Measurements from ENCODE around the gene CREBBP.

CREBBP gene

DNA sequence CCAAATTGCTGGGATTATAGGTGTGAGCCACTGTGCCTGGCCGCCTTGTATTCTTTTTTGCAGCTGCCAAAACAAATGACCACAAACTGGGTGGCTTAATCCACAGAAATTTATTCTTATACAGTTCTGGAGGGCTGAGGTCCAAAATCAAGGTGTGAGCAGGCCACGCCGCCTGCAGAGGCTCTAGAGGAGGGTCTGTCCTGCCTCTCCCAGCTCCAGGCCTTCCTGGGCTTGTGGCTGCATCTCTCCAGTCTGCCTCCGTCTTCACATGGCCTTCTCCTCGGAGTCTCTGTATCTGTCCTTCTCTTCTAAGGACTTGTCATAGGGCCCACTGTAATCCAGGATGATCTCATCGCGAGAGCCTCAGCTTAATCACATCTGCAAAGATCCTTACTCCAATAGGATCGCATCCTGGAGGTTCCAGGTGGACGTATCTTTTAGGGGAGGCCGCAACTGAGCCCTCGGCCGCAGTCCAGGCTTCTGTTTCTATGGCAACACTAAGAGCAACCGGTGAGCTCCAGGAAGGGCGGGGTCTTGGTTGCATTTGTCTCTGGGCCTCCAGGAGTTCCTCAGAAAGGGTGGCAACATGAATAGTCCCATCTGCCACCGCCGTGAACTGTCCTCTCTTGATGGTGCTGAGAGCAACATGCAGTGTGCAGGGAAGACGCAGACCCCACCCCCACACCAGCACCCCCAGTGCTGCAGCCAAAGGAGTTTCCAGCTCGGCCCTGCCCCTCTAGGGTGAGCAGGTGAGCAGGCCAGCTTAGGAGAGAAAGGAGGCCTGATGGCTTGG lies 29.5 kb upstream of the CREBBP start:
- no peak overlapping the region for H3K4me2 ChIP-seq (ENCODE audit: low read length)
- no peaks in the 10 kb centered on the region for H3K4me1 ChIP-seq
- no peak overlapping the region for H2AFZ ChIP-seq
- no peaks in the 10 kb centered on the region for H3K79me2 ChIP-seq
- no peaks in the 10 kb centered on the region for H3K36me3 ChIP-seq (ENCODE audit: control insufficient read depth, insufficient read depth, low read length)
- H3K27me3 ChIP-seq (ENCODE audit: control insufficient read depth, insufficient read depth, low read length) = no peaks in the 10 kb centered on the region
- H3K27ac ChIP-seq = no peak overlapping the region
- H3K4me3 ChIP-seq (ENCODE audit: low read depth, low read length) = no peak overlapping the region
- H3K9me3 ChIP-seq (ENCODE audit: control insufficient read depth, low read length) = no peaks in the 10 kb centered on the region
- H3K9ac ChIP-seq = no peak overlapping the region
- TF ChIP-seq, protein P1, sequence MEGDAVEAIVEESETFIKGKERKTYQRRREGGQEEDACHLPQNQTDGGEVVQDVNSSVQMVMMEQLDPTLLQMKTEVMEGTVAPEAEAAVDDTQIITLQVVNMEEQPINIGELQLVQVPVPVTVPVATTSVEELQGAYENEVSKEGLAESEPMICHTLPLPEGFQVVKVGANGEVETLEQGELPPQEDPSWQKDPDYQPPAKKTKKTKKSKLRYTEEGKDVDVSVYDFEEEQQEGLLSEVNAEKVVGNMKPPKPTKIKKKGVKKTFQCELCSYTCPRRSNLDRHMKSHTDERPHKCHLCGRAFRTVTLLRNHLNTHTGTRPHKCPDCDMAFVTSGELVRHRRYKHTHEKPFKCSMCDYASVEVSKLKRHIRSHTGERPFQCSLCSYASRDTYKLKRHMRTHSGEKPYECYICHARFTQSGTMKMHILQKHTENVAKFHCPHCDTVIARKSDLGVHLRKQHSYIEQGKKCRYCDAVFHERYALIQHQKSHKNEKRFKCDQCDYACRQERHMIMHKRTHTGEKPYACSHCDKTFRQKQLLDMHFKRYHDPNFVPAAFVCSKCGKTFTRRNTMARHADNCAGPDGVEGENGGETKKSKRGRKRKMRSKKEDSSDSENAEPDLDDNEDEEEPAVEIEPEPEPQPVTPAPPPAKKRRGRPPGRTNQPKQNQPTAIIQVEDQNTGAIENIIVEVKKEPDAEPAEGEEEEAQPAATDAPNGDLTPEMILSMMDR (IDR thresholded peaks at IDR 0.05) = no peak

DNA sequence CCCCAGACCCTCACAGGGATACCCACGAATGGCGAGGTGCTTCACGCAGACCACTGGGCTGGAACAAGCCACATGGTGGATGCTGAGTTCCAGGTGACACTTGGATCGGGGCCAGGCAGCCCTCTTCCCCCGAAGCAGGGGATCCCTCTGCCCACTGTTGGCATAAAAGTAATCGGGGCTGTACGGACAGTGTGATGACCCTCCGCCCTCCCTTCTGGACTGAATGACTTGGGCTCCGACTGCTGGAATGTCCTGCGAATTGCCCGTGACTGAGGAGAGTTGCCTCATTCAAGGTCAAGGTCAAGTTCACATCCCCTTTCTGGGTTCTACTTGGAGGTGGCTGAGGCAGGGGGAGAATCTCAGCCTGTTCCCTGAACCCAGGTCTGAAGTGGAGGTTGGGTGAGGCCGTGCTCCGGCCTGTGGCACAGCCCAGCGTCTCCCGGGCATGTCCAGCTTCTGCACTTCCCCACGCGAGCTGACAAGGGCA lies 28.5 kb upstream of the CREBBP start:
- Histone ChIP-seq H3K36me3 (ENCODE audit: control insufficient read depth, insufficient read depth, low read length) (no peaks in the 10 kb centered on the region), H3K4me1 (no peaks in the 10 kb centered on the region), H3K9ac (no peak overlapping the region), H3K4me3 (ENCODE audit: low read depth, low read length) (no peak overlapping the region), H3K27me3 (ENCODE audit: control insufficient read depth, insufficient read depth, low read length) (no peaks in the 10 kb centered on the region), H2AFZ (no peak overlapping the region), H3K27ac (no peak overlapping the region), H3K79me2 (no peaks in the 10 kb centered on the region), H3K4me2 (ENCODE audit: low read length) (no peak overlapping the region), H3K9me3 (ENCODE audit: control insufficient read depth, low read length) (no peaks in the 10 kb centered on the region)
- TF ChIP-seq, protein P1 (IDR thresholded peaks at IDR 0.05) = peak; percentile 11

DNA sequence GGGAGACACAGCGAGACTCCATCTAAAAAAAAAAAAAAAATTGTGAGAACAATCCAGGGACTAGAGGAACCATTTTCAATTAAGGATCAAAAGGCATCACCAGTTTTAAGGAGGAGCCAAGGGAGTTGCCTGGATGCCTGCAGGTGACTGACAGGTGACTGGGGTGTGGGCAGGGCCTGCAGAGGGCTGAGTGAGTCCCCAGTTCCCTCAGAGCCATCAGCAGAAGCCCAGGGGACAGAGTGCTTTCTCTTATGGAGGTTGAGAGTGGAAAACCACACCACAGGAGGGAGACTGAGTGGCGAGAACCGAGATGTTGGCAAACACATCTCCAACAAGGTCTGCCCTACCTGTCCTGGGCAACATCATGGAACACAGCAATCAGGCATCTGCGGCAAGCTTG lies 27.1 kb upstream of the CREBBP start:
- TF ChIP-seq, protein P1 (IDR thresholded peaks at IDR 0.05) = no peak
- H3K36me3 ChIP-seq (ENCODE audit: control insufficient read depth, insufficient read depth, low read length) = no peaks in the 10 kb centered on the region
- no peak overlapping the region for H3K27ac ChIP-seq
- H3K79me2 ChIP-seq = no peaks in the 10 kb centered on the region
- no peak overlapping the region for H2AFZ ChIP-seq
- no peak overlapping the region for H3K4me2 ChIP-seq (ENCODE audit: low read length)
- no peaks in the 10 kb centered on the region for H3K27me3 ChIP-seq (ENCODE audit: control insufficient read depth, insufficient read depth, low read length)
- H3K4me3 ChIP-seq (ENCODE audit: low read depth, low read length) = no peak overlapping the region
- H3K4me1 ChIP-seq = no peaks in the 10 kb centered on the region
- H3K9me3 ChIP-seq (ENCODE audit: control insufficient read depth, low read length) = no peaks in the 10 kb centered on the region
- no peak overlapping the region for H3K9ac ChIP-seq

DNA sequence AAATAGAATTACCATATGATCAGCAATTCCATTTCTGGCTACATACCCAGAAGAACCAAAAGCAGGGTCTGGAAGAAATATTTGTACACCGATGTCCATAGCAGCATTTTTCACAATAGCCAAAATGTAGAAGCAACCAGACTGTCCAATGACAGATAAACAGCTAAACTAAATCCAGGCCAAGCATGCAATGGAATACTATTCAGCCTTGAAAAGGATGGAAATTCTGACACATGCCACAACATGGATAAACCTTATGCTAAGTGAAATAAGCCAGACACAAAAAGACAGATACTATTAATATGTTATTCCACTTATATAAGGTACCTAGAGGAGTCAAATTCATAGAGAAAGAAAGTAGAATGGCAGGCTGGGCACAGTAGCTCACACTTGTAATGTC lies 25.9 kb upstream of the CREBBP start:
- Histone ChIP-seq H3K4me2 (ENCODE audit: low read length) (no peak overlapping the region), H3K9me3 (ENCODE audit: control insufficient read depth, low read length) (no peaks in the 10 kb centered on the region), H3K27ac (no peak overlapping the region), H3K4me1 (no peaks in the 10 kb centered on the region), H2AFZ (no peak overlapping the region), H3K27me3 (ENCODE audit: control insufficient read depth, insufficient read depth, low read length) (no peaks in the 10 kb centered on the region), H3K79me2 (no peaks in the 10 kb centered on the region), H3K4me3 (ENCODE audit: low read depth, low read length) (no peak overlapping the region), H3K36me3 (ENCODE audit: control insufficient read depth, insufficient read depth, low read length) (no peaks in the 10 kb centered on the region), H3K9ac (no peak overlapping the region)
- TF ChIP-seq, protein P1 (IDR thresholded peaks at IDR 0.05) = no peak

DNA sequence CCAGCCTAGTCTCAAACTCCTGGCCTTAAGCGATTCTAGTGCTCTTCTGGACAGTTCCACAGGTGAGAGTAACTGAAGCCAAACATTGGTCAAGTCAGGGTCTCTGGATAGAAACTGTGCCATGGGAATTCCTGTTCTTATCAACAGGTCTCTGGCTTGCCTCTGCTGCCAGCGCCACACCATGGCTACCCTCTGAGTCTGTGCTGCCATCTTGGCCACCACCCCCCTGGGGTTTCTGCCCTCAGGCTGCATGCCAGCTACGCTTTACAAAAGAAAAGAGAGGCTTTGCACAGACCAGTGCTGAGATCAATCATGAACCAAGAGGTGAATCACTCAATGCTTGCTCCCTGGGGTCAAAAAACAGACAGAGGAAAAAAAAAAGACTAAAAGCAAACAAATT lies 24.4 kb upstream of the CREBBP start:
- no peak overlapping the region for H2AFZ ChIP-seq
- TF ChIP-seq, protein P1 (IDR thresholded peaks at IDR 0.05) = no peak
- H3K4me2 ChIP-seq (ENCODE audit: low read length) = no peak overlapping the region
- no peak overlapping the region for H3K9ac ChIP-seq
- H3K9me3 ChIP-seq (ENCODE audit: control insufficient read depth, low read length) = no peaks in the 10 kb centered on the region
- H3K36me3 ChIP-seq (ENCODE audit: control insufficient read depth, insufficient read depth, low read length) = no peaks in the 10 kb centered on the region
- no peaks in the 10 kb centered on the region for H3K4me1 ChIP-seq
- H3K4me3 ChIP-seq (ENCODE audit: low read depth, low read length) = no peak overlapping the region
- H3K79me2 ChIP-seq = no peaks in the 10 kb centered on the region
- H3K27ac ChIP-seq = no peak overlapping the region
- no peaks in the 10 kb centered on the region for H3K27me3 ChIP-seq (ENCODE audit: control insufficient read depth, insufficient read depth, low read length)
